ENCODE measurements around the gene PITPNC1. TPM values are rescaled to one million over a fixed set of nuclear protein-coding genes. Genes with fewer than 3 reads are reported as not detected.

The PITPNC1 gene
- polyA plus RNA-seq, 1 experiment: 9.1 TPM

DNA sequence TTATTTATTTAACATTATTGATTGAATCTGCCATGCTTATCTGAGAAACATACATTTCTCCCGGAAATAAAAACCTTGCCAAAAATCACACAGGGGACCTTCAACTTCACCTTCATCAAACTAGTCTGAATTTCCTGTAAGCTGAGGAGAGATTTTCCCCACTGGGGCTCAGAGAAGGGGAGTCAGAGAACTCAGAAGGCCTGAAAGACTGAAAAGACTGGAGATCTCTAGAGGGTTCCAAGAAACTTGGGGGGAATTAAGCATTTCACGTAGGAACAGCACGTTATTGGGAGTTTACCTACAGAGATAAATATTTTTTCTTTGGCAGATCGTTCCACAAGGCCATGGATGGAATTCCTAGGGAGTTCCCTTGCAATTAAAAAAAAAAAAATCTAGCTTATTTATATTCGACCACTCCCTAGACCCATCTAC, 340.1 kb downstream of the PITPNC1 start:
- H3K27me3 ChIP-seq (ENCODE audit: control insufficient read depth, insufficient read depth, low read length): no peaks in the 10 kb centered on the region
- H3K4me3 ChIP-seq (ENCODE audit: low read depth, low read length): peak overlapping the region; percentile 60
- DNase-seq (ENCODE audit: low read depth, low spot score): no peak
- H3K9me3 ChIP-seq (ENCODE audit: control insufficient read depth, insufficient read depth, low read length): no peaks in the 10 kb centered on the region; the same call in 1 of the 2 replicates
- CTCF ChIA-PET: interaction anchor here (0.5 to 2.0 kb wide), 19 partner anchors 9 to 479 kb away, joined by 3 to 16 read pairs (median 5); partner anchors contain the start of genes BPTF and PITPNC1
- H3K27ac ChIP-seq (ENCODE audit: low read depth, low read length): no peak overlapping the region
- POLR2A ChIA-PET: no interaction called here
- TF ChIP-seq, protein P1, sequence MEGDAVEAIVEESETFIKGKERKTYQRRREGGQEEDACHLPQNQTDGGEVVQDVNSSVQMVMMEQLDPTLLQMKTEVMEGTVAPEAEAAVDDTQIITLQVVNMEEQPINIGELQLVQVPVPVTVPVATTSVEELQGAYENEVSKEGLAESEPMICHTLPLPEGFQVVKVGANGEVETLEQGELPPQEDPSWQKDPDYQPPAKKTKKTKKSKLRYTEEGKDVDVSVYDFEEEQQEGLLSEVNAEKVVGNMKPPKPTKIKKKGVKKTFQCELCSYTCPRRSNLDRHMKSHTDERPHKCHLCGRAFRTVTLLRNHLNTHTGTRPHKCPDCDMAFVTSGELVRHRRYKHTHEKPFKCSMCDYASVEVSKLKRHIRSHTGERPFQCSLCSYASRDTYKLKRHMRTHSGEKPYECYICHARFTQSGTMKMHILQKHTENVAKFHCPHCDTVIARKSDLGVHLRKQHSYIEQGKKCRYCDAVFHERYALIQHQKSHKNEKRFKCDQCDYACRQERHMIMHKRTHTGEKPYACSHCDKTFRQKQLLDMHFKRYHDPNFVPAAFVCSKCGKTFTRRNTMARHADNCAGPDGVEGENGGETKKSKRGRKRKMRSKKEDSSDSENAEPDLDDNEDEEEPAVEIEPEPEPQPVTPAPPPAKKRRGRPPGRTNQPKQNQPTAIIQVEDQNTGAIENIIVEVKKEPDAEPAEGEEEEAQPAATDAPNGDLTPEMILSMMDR (IDR thresholded peaks at IDR 0.05; ENCODE audit: low read depth, low read length): no peak

DNA sequence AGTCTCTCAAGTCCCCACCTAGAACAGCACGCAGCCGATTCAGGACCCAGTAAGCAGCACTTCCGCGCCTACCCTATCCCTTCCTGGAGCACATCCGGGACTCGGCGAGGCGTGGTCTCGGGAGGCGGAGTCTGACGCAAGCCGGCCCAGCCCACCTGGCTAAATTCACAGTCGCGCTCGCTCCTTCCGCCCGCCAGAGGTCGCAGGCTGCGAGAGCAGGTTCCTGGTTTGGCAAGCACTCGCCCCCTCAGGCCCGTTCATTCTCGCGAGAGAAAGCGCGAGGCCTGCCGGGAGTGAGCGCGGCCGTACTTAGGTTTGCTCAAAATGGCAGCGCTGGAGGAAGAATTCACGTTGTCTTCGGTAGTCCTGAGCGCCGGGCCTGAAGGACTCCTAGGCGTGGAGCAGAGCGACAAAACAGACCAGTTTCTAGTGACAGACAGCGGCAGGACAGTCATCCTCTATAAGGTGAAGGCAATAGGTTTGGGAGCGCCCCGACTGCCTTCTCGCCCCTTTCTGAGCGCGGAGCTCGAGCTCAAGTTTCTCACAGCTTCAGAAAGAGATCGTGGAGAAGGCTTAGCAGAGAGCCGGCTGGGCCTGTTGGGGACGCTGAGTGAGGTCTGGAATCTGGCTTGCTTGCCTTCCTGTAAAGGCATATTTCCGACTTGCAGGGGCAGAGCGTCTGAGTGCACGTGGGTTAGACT, 340.7 kb downstream of the PITPNC1 start, which contains the start of gene NOL11:
Gene NOL11 (plus strand): TSS at position 313 of the 701 bp plus-strand sequence. CDS start 12 bp downstream, at position 325.
- no peaks in the 10 kb centered on the region for H3K27me3 ChIP-seq (ENCODE audit: control insufficient read depth, insufficient read depth, low read length)
- peak within 1 kb of the TSS; percentile 97 for H3K4me3 ChIP-seq (ENCODE audit: low read depth, low read length)
- peak; percentile 98 for DNase-seq (ENCODE audit: low read depth, low spot score)
- CTCF ChIA-PET: interaction anchor here (0.5 to 2.0 kb wide), 19 partner anchors 8 to 361 kb away, joined by 3 to 16 read pairs (median 5); partner anchors contain the start of gene PITPNC1
- TF ChIP-seq, protein P1 (IDR thresholded peaks at IDR 0.05; ENCODE audit: low read depth, low read length): peak; percentile 94
- H3K27ac ChIP-seq (ENCODE audit: low read depth, low read length): peak within 1 kb of the TSS; percentile 90
- no peaks in the 10 kb centered on the region; the same call in 1 of the 2 replicates for H3K9me3 ChIP-seq (ENCODE audit: control insufficient read depth, insufficient read depth, low read length)
- POLR2A ChIA-PET: no interaction called here

DNA sequence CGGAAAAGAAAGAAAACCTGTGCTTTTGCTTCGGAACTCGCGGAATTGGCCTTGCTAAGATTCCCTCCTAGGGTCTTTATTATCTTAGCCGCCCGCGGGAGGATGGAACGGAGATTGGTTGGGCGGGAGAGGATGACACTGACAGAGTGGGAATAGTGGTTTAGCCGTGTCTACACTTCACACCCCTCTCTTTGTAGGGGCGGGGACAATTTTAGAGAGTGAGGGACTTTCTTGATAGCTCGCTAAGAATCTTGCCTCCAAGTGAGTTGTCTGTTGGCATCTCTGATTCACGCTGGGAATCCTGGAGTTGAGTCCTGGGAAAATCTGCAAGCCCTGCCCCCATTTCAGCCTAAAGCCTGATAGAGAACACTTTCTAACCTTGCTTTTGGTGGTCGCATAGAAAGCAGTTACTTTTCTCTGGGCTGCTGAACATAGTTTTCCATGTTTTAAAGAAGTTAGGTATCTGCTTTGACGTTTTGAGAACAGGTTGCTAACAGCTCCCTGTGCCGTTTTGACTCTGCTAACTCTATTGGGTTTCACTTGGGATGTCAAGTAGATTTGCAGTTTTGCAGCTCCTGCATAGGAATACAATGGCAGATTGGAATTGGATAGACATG, 341.4 kb downstream of the PITPNC1 start:
- CTCF ChIA-PET: interaction anchor here (0.6 to 2.0 kb wide), 5 partner anchors 10 to 357 kb away, joined by 3 to 12 read pairs (median 5); partner anchors contain the start of gene PITPNC1
- POLR2A ChIA-PET: no interaction called here

DNA sequence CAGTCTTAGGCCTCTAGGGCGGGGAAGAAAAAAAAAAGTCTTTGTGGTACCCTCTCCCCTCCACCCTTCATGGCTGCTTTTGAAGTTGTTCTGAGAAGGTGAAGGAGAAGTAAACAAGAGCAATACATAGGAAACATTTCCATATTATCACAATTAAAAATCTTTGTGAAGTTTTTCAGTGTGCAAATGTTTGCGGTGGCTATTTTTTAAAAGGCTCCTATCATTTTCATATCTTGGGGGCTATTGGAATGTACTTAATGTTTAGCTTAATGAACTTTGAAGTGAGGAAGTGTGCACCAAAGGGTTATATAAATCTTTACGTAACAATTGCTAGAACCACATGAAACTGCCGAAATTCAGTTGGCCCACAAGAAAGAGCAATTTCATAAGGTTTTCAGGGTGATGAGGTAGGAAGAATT, 348.3 kb downstream of the PITPNC1 start:
- POLR2A ChIA-PET: no interaction called here
- H3K9me3 ChIP-seq (ENCODE audit: control insufficient read depth, insufficient read depth, low read length): peaks cover 5% of the 10 kb centered on the region
- DNase-seq (ENCODE audit: low read depth, low spot score): no peak
- TF ChIP-seq, protein P1 (IDR thresholded peaks at IDR 0.05; ENCODE audit: low read depth, low read length): no peak
- no peaks in the 10 kb centered on the region for H3K27me3 ChIP-seq (ENCODE audit: control insufficient read depth, insufficient read depth, low read length)
- CTCF ChIA-PET: interaction anchor here (1.9 kb wide), 1 partner anchor 8 kb away, joined by 6 read pairs; no protein-coding TSS in a partner anchor
- no peak overlapping the region for H3K4me3 ChIP-seq (ENCODE audit: low read depth, low read length)
- no peak overlapping the region for H3K27ac ChIP-seq (ENCODE audit: low read depth, low read length)

More for the DNA sequence above, 341.4 kb downstream of the PITPNC1 start:
- no peak for DNase-seq (ENCODE audit: low read depth, low spot score)
- no peaks in the 10 kb centered on the region for H3K27me3 ChIP-seq (ENCODE audit: control insufficient read depth, insufficient read depth, low read length)
- peak overlapping the region; percentile 97 for H3K4me3 ChIP-seq (ENCODE audit: low read depth, low read length)
- H3K9me3 ChIP-seq (ENCODE audit: control insufficient read depth, insufficient read depth, low read length): no peaks in the 10 kb centered on the region; the same call in 1 of the 2 replicates
- TF ChIP-seq, protein P1 (IDR thresholded peaks at IDR 0.05; ENCODE audit: low read depth, low read length): no peak
- peak overlapping the region; percentile 90 for H3K27ac ChIP-seq (ENCODE audit: low read depth, low read length)
